Duodenal mucosa (tissue), 2 donors: ENCODE results near the gene ABI2.

Experiments
- H3K27ac ChIP-seq: one replicate; pipeline ENCODE4 v1.7.0; 2013; ENCODE audit warnings: low read depth, low read length
- H3K27me3 ChIP-seq, 2 donors: one replicate each; pipeline ENCODE4 v1.7.0; 2013; ENCODE audit warnings: low read length in 2 of 2, control low read depth in 1 of 2; ENCODE audit not compliant: insufficient read depth in 2 of 2, control insufficient read depth in 1 of 2
- H3K36me3 ChIP-seq, 2 donors: one replicate each; pipeline ENCODE4 v1.7.0; 2013; ENCODE audit warnings: low read length in 2 of 2, control low read depth in 1 of 2; ENCODE audit not compliant: insufficient read depth in 2 of 2, control insufficient read depth in 1 of 2
- H3K4me1 ChIP-seq, 2 donors: one replicate each; pipeline ENCODE4 v1.7.0; 2013; ENCODE audit warnings: low read length in 2 of 2, control low read depth in 1 of 2; ENCODE audit not compliant: insufficient read depth in 2 of 2, control insufficient read depth in 1 of 2
- H3K4me3 ChIP-seq, 2 donors: one replicate each; pipeline ENCODE4 v1.7.0; 2013; ENCODE audit warnings: low read length in 2 of 2, low read depth in 1 of 2
- H3K9ac ChIP-seq, 2 donors: one replicate each; pipeline ENCODE4 v1.7.0; 2013; ENCODE audit warnings: low read length in 2 of 2, low read depth in 1 of 2
- H3K9me3 ChIP-seq, 2 donors: one replicate each; pipeline ENCODE4 v1.7.0; 2013; ENCODE audit warnings: low read length in 2 of 2, control low read depth in 1 of 2; ENCODE audit not compliant: control insufficient read depth in 1 of 2

ABI2 gene

DNA sequence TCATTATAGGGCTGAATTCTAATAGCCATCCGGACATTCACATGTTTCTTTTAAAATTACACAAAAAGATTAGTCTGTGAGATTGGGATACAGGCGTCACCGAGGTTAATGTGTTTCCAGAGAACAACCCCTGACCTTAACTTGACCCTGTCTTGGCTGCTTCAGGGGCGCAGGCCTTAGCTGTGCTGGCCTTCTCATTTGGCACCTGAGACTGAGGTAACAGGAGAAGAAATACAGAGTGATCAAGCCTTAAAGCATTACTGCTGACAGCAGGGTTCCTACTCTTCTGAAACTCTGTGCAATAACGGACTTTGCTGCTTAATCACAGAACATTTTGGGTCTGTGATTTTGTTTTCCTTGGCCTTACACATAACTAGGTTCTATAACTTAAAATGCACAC is 114.3 kb downstream of the ABI2 start:
- H3K4me1 ChIP-seq: no peaks in the 10 kb centered on the region
- H3K27ac ChIP-seq: no peak overlapping the region
- H3K27me3 ChIP-seq: no peaks in the 10 kb centered on the region
- no peak overlapping the region for H3K4me3 ChIP-seq
- no peaks in the 10 kb centered on the region for H3K9me3 ChIP-seq
- peaks cover 30 to 62% of the 10 kb centered on the region in 2 donors for H3K36me3 ChIP-seq
- no peak overlapping the region for H3K9ac ChIP-seq

DNA sequence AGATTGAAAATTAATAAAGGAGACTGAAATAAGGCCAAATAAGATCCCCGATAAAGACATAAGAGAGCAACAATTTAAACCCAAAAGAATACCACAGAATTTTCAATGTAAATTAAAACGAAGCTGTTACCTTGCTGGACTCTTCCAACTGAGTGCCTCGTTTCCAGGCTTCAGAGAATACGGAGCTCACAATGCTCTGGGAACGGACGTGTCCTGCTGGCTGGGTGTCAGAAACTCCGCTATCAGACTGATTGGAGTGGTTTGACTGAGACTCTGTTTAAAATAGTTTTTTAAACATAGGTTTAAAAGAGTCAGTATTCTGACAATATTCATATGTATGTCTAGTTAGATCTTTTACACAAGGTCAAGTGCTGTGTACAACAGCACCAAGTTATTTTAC is 116.5 kb downstream of the ABI2 start:
- peaks cover 25 to 58% of the 10 kb centered on the region in 2 donors for H3K36me3 ChIP-seq
- no peaks in the 10 kb centered on the region for H3K27me3 ChIP-seq
- H3K9ac ChIP-seq: no peak overlapping the region
- no peaks in the 10 kb centered on the region for H3K9me3 ChIP-seq
- H3K4me3 ChIP-seq: no peak overlapping the region
- no peaks in the 10 kb centered on the region for H3K4me1 ChIP-seq
- no peak overlapping the region for H3K27ac ChIP-seq

DNA sequence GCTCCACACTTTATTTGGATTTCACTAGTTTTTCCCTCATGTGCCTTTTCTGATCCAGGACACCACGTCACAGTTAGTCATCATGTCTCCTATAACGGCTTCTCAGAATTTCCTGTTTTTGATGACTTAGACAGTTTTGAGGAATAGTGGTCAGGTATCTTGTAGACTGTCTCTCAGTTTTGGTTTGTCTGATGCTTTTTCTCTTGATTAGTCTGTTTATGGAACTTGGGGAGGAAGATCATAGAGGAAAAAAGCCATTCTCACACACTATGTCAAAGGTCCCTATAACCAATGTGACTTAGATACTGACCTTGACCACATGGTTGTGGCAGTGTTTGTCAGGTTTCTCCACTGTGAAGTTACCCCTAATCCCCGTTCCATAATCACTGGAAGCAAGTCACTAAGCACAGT is 117.9 kb downstream of the ABI2 start:
- Histone ChIP-seq H3K4me1 (peaks cover 8 to 11% of the 10 kb centered on the region in 2 donors), H3K9me3 (no peaks in the 10 kb centered on the region), H3K9ac (no peak overlapping the region), H3K27me3 (no peaks in the 10 kb centered on the region), H3K27ac (no peak overlapping the region), H3K4me3 (no peak overlapping the region), H3K36me3 (peaks cover 25 to 54% of the 10 kb centered on the region in 2 donors)

- H3K4me1 ChIP-seq: peaks cover 13 to 14% of the 10 kb centered on the region in 2 donors
- no peaks in the 10 kb centered on the region for H3K27me3 ChIP-seq
- H3K4me3 ChIP-seq: no peak overlapping the region
- no peaks in the 10 kb centered on the region for H3K9me3 ChIP-seq
- H3K36me3 ChIP-seq: peaks cover 25 to 50% of the 10 kb centered on the region in 2 donors
- no peak overlapping the region for H3K9ac ChIP-seq
- H3K27ac ChIP-seq: no peak overlapping the region
Observed at GRCh38 chr2:203446780-203447179, 118.6 kb downstream of the ABI2 start.

DNA sequence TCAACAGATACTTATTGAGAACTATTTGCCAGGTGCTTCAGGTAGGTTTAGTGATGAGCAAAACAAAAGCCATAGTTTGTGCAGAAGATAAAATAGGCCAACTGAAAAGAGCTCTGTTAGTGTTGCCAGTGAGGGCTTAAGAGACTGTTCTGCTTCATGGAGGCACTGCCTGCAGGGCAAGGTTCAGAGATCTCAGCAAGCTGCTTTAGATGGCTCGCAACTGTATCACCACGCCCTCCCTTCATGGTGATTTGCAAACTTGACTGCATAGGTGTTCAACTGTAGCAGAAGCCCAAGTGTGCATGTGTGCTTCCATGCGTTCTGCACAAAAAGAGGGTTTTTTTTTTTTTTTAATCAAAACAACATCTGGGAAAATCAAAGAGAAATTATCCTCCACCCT is 122.4 kb downstream of the ABI2 start:
- Histone ChIP-seq H3K36me3 (peaks cover 16 to 43% of the 10 kb centered on the region in 2 donors), H3K4me3 (no peak overlapping the region), H3K4me1 (peaks cover 20 to 24% of the 10 kb centered on the region in 2 donors), H3K9me3 (no peaks in the 10 kb centered on the region), H3K27me3 (no peaks in the 10 kb centered on the region), H3K27ac (no peak overlapping the region), H3K9ac (no peak overlapping the region)

DNA sequence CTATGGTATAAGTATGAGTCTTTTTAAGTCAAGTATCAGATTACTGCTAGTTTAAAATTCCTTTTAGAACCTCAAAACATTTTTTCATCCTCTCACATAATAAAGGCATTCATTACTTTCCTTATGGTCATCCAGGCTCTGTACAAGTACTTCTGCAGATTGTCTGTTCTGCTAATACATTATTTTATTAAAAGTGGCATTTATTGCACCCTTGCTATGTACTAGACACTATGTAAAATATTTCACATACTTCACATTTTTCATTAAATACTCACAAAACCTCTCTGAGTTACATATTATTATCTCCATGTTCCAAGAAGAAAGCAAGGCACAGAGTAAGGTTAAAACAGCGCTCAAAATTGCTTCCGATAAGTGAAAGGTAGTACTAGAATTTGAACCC is 122.8 kb downstream of the ABI2 start:
- Histone ChIP-seq H3K36me3 (peaks cover 13 to 41% of the 10 kb centered on the region in 2 donors), H3K27ac (no peak overlapping the region), H3K4me1 (peaks cover 20 to 24% of the 10 kb centered on the region in 2 donors), H3K9me3 (no peaks in the 10 kb centered on the region), H3K4me3 (no peak overlapping the region), H3K27me3 (no peaks in the 10 kb centered on the region), H3K9ac (no peak overlapping the region)

- Histone ChIP-seq H3K36me3 (peaks cover 9 to 35% of the 10 kb centered on the region in 2 donors), H3K27me3 (no peaks in the 10 kb centered on the region), H3K9me3 (no peaks in the 10 kb centered on the region), H3K4me1 (peaks cover 20 to 24% of the 10 kb centered on the region in 2 donors), H3K9ac (no peak overlapping the region), H3K27ac (no peak overlapping the region), H3K4me3 (no peak overlapping the region)
Observed at GRCh38 chr2:203451689-203452088, 123.5 kb downstream of the ABI2 start.

DNA sequence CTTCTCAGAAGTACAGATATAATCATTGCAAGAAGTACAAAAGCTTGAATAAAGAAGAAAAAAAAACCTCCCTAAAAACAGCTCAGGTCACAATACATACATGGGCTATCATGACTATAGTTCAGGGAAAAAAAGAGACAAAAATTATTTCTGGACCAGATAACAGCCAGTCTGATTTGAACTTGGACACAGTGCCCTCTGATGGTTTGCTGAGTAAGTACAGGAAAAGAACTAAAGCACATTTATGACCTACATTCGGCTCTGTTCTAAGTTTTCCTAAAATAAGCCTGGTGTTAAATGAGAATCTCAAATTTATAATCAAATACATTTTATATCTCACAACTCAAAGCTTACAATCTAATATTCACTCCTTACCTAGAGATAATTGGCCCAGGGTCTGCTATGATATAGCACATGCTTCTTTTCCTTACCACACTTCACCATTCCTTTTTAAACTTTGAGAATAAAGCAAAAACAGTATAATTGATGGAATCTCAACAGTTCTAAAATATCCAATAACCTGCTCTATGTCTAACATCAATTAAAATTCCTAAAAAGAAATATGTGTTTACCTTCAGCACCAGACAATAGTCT is 125.8 kb downstream of the ABI2 start:
- Histone ChIP-seq H3K9me3 (no peaks in the 10 kb centered on the region), H3K4me3 (no peak overlapping the region), H3K9ac (no peak overlapping the region), H3K27me3 (no peaks in the 10 kb centered on the region), H3K27ac (no peak overlapping the region), H3K36me3 (peaks cover 4 to 27% of the 10 kb centered on the region in 2 donors), H3K4me1 (peaks cover 20 to 24% of the 10 kb centered on the region in 2 donors)

DNA sequence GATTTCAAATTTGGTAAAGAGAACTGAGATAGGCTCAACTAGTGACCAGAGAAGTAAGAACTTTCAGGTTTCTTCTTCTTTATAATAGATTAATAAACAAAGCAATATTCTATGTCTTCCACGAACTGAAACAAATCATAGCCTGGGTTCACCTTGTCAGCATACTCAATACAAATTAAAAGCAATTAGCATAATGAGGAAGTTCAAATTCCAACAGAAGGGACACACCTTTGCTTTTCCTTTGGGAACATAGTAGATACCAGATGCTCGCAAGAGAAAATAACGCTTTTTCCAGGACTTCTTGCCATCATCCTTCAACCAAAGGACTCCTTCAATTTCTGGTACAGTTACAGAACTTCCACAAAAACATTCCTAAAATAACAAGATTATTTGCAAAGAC is 127.0 kb downstream of the ABI2 start:
- Histone ChIP-seq H3K4me1 (peaks cover 20 to 21% of the 10 kb centered on the region in 2 donors), H3K36me3 (peaks cover 7 to 29% of the 10 kb centered on the region in 2 donors), H3K27me3 (no peaks in the 10 kb centered on the region), H3K9me3 (no peaks in the 10 kb centered on the region), H3K9ac (no peak overlapping the region), H3K4me3 (no peak overlapping the region), H3K27ac (no peak overlapping the region)

DNA sequence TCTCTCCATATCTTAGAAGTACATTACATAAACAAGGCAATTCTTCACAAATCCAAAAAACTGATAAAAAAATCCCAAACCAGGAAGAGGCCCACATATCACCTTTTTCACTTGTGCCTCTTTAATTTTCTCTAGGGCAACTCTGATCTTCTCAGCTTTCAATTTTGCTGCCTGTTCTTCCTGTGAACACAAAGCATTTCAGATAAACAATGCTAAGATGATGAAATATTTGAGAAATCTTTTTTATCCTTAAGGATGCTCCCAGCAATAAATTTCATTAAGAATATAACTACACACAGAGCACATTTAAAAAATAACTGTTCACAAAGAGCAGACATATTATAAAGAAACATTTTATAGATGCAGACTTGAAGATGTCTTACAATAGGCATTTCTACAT is 133.6 kb downstream of the ABI2 start:
- peaks cover 7 to 17% of the 10 kb centered on the region in 2 donors for H3K36me3 ChIP-seq
- H3K4me3 ChIP-seq: no peak overlapping the region
- H3K27me3 ChIP-seq: no peaks in the 10 kb centered on the region
- H3K9ac ChIP-seq: no peak overlapping the region
- no peaks in the 10 kb centered on the region for H3K4me1 ChIP-seq
- no peak overlapping the region for H3K27ac ChIP-seq
- H3K9me3 ChIP-seq: no peaks in the 10 kb centered on the region
